Superior temporal gyrus (tissue), 1 donor: ENCODE measurements around the gene GYPC.
"Not testable (repeated sequence)": the region's sequence is repeated elsewhere in the genome, so short reads cannot be mapped to it uniquely, and the experiment has no call there.

Experiments
- DNase-seq: peaks from one replicate; pipeline ENCODE4 v3.0.0-alpha.2; 2016; ENCODE audit errors: extremely low spot score

Gene GYPC

GRCh38 chr2:126699018-126699417, 43.1 kb downstream of the GYPC start:
- DNase-seq = no peak

- DNase-seq = no peak
These were observed 44.0 kb downstream of the GYPC start for GRCh38 chr2:126699716-126700581.

- no peak for DNase-seq
These were observed 44.7 kb downstream of the GYPC start for GRCh38 chr2:126700677-126701076.

- DNase-seq = no peak
These were observed 47.4 kb downstream of the GYPC start for GRCh38 chr2:126703311-126703710.

DNA sequence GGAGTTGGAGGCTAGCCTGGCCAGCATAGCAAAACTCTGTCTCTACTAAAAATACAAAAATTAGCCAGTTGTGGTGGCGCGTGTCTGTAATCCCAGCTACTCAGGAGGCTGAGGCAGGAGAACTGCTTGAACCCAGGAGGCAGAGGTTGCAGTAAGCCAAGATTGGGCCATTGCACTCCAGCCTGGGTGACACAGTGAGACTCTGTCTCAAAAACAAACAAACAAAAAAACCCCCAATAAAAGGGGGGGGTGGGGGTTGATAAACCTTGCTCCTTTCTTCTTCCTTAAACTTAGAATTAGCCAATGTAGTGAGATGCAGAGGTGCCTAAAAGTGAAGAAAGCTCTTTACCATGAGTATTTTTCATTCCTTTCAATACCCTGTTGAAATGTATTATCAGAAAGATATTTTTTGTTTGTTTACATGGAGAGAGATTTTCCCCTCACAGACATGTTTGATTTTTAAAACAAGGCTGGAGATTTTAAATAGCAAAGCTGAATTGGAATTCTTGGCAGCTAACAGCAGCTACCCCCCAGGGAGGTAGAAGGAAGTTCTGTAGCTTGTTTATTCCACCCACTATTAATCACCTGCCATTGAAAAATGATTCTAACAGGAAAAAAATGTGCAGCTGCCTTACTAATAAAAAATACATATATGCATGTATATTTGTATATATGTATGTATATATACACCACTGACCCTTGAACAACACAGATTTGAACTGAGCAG, 48.6 kb downstream of the GYPC start:
- no peak for DNase-seq

DNA sequence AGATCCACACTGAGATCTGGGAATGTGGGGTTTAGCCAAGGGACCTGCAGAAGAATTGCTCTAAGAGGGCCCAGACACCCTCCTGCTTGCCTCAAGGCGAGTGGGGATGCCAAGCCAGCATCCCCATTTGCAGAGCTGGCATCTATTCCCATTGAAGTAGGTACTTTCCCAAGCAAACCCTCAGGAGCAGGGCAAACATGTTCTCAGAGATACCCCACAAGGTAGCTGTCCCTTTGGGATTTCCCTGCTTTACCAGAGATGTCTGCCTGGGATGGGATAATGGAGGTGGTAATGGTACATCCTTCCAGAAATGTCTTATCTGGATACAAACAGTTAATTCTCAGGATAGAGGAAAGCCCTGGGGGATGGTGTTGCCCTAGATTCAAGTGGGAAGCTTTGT, 51.2 kb downstream of the GYPC start:
- no peak for DNase-seq

DNA sequence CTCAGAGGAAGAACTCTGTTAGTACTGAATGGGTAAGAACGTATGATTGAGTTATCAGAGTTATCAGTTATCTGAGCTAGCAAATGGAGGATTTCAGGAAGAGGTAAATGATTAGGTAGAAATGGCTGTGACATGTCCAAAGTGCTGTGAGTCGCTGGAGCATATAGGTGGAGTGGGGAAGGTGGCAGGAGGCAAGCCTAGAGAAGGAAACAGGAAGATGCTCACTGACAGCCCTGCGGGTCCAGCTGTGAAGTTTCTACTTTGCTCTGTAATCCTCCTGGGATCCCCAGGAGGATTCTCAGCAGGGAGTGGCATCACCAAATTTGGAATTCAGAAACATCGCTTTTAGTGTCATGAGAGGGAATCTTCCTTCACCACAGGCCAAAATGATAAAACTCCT, 52.0 kb downstream of the GYPC start:
- no peak for DNase-seq

DNA sequence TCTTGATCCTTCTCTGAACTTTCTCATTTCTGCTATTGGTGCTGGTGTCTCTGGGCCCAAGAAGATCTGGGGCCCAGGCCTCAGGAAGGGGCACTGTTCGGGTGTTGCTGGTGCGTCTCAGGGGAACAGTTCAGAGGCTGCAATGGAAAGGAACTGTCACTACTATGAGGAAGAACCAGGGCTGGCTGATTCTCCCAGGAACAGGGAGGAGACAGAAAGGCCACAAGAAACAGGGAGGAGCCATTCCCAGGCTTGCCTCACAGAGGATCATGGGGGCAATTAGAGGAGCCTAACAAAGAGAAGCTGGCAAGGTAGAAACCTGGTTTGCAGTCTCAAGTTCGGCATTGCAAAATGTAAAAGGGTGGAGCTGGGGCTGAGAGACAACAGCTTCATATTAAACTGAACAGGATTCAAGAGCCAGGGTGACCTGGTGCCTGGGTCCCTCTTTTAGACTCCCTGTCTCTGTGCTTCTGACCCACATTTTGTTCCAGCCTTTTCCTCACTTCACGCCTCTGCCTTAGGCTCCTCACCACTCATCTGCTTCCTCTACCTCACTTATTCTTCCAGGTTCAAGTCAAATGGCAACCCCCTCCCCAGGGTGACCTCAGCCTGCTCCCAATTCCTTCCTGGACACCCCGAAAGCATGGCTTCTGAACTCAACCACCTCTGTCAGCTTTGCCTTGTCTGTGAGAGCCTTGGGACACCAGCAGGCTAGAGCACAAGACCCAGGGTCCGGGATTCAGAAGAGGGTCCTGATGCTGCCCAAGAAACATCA, 58.4 kb downstream of the GYPC start:
- DNase-seq = no peak

DNA sequence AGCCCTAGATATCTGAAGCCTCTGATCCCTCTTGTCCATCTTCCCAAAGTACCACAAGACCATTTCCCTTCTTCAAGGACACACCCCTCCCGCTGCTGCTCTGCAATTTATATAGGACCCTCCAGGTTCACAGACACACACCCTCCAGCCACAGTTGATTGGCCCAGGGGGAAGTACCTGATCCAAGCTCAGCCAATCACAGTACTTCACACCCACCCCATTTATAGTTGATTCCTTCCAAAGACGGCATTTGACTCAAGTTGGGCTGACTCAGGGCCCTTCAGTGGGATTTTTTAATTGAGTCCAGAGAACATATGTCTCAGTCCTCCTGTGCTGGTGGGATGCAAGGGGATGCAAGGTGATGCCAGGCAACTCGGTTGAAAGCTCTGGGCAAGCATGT, 59.2 kb downstream of the GYPC start:
- no peak for DNase-seq

DNA sequence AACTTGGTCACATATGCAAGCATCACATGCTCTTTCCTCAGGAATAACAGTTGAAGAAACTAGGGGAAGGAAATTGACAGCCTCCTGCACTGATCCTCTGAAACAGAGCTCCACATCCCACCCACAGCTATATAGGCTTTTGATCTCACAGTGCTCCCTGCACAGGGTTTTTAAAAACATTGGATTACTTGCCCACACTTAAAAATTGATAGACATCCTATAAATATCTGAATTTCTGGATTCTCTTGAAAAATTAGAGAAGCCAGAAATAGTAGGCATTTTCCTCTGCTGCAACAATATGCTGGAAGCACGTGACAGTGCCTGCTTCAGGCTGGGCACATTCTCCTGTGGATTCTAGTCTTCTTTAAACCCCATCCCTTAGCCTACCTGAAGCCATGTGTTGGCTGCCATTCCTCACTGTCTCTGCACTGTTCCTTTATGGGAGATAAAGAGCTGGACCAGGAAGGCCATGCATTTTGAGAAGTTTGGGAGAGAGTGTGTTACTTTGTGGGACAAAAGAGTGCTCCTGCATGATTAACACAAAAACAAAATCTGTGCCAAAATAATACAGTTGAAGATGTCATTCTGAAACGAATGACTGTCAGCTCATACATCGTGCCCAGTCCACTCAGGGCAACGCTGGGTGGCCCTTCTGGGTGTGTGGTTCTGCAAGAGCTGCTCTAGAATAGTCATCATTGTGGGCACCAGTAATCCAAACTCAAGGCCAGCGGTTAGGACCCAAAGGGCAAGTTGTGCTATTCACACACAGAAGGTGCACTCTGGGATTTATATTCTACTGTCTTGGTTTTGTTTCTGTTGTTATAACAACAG, 59.8 kb downstream of the GYPC start:
- no peak for DNase-seq

- not testable (repeated sequence) for DNase-seq
These were observed 61.3 kb downstream of the GYPC start for GRCh38 chr2:126717277-126717676.

DNA sequence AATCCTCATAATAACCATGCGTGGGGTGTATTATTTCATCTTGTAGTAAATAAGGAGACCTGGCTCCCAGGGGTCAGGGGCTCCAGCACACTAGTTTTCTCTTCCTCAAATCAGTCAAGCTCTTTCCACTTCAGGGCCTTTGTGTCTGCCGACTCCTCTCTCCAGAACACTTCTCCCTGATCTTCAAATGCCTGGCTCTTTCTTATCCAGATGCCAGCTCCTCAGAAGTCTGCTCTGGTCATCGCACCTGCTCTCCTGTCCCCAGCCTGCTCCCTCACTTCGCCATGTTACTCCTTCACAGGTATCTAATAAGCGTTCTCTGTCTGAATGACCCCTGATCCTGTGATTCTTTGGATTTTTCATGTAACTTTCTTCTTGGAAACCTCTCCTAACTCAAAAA, 62.0 kb downstream of the GYPC start:
- no peak for DNase-seq

DNA sequence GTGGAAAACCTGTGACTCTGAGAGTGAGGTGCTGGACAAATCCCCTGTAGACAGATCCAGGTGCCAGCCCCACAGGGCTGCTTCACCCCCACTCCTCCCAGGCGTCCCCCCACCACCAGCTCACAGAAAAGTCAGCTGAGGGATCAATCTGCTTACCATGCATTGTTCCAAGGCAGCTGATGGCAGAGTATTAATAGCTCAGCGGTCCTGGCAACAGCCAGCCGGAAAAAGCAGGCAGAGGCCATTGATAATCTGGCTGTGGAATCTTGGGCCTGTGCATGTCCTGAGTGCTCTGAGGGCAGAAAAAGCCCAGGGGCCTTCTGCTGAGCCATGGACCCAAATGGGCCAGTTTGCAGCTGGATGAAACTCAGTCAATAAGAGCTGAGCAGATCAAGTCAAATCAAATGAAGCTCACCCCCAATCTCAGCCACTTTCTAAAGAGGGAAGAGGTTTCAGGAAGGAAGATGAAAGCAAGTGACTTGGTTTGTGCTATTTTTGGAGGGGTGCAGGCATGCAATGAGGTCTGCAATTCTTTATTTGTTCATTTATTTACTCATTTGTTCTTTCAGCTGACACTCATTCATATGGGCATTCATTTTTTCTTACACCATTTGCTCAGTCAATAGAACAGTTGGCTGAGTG, 63.4 kb downstream of the GYPC start:
- DNase-seq = peak; percentile 33

DNA sequence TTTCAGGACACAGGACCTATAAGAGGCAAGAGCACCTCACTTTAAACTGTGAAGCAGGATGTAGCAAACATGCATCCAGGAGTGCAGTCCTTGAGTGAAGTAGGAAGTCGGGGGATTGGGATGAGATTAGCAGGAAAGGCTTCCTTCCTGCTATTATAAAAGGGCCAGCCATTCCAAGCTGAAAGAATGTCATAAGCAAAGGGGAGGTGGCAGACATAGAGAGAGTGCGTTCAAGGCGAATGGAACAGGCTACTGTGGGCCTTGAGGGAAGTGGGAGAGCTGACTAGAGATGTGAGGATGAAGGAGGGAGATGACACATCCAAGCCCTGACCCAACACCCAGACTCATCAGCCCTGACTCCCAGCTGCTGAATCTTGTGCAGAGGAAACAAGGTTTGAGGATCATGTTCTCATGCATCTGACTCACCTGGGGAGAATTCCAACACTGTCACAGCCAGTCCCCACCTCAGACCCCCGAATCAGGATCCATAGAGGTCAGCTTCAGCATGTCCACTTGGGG, 63.9 kb downstream of the GYPC start:
- DNase-seq = no peak

DNA sequence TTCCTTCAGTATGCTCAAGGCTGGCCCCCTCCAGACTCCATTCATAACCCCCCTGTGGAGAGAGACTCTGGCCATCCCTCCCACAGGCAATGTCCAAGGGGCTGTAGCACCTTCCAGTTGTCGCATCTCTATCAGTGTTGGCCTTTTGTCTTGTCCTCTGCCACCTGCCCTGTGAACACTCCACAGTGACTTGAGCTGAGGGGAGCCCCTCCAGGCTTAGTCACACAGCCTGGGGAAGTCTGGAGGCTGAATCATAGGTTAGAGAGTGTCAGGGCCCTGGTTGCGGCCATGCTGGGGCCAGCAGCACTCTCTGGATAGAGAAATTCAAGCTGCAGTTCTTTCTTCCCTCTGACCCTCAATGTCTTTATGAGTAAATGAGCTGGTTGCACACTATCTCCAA, 64.7 kb downstream of the GYPC start:
- no peak for DNase-seq

GRCh38 chr2:126722081-126722480, 66.1 kb downstream of the GYPC start:
- no peak for DNase-seq

GRCh38 chr2:126722546-126722945, 66.6 kb downstream of the GYPC start:
- no peak for DNase-seq

DNA sequence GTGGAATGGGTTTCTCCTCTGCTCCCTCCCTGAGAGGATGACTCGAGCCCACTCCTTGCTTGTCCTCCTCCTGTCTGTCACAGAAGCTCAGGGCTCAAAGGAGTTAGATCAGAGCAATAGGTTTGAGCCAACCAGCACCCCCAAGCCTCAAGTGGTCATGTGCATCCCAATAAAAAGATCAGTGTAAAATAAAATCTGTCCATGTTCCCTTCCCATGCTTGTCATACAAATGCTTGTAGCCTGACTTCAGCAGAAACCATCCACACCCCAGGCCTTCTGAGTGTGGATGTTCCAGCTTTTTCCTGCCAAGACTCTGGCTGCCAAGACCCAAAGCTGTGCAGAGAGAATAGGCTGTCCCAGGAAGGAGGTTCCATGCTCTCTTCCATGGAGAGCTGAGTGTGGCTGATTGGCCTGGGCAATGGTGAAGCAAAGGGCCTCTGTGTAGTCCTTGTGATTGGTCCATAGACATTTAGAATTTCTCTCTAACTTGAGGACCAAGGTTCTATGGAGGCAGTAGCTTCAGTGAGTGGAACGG, 67.4 kb downstream of the GYPC start:
- no peak for DNase-seq

DNA sequence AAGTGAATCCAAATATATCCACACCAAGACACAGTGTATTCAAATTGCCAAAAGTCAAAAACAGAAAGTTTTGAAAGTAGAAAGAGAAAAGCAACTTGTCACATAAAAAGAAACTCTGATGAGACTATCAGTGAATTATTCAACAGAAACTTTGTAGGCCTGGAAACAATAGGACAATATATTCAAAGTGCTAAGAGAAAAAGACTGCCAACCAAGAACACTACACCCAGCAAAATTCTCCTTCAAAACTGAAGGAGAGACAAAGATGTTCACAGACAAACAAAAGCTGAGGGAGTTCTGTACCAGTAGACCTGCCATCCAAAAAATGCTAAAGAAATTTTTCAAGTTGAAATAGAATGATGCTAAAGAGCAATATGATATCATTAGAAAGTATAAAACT, 69.6 kb downstream of the GYPC start:
- no peak for DNase-seq

DNA sequence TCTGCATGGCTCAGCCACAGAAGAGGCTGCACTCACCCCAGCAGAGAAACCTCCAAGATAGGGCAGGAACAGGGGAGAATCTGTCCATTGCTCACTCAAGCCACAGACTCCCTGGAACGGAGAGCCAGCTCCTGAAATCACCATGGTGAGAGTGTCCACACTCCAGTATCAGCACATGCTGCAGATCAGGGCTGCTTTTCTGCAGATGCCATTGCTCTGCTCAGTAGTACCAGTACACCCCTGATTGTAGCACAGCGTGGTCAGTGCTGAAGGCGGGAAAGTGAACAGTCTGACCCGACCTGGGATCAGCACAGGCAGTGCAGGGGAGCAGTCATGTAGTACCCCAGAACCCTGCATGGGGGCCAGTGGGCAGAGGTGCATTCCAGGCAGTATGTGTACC, 73.9 kb downstream of the GYPC start:
- no peak for DNase-seq

GRCh38 chr2:126730655-126731054, 74.7 kb downstream of the GYPC start:
- DNase-seq = no peak
